DMS79 (cell line): Measurements from ENCODE around the gene KDM4B.

Source experiments
- DNase-seq: peaks from one replicate; lab custom pipeline; 2025; lab: John Stamatoyannopoulos, UW

KDM4B gene

DNA sequence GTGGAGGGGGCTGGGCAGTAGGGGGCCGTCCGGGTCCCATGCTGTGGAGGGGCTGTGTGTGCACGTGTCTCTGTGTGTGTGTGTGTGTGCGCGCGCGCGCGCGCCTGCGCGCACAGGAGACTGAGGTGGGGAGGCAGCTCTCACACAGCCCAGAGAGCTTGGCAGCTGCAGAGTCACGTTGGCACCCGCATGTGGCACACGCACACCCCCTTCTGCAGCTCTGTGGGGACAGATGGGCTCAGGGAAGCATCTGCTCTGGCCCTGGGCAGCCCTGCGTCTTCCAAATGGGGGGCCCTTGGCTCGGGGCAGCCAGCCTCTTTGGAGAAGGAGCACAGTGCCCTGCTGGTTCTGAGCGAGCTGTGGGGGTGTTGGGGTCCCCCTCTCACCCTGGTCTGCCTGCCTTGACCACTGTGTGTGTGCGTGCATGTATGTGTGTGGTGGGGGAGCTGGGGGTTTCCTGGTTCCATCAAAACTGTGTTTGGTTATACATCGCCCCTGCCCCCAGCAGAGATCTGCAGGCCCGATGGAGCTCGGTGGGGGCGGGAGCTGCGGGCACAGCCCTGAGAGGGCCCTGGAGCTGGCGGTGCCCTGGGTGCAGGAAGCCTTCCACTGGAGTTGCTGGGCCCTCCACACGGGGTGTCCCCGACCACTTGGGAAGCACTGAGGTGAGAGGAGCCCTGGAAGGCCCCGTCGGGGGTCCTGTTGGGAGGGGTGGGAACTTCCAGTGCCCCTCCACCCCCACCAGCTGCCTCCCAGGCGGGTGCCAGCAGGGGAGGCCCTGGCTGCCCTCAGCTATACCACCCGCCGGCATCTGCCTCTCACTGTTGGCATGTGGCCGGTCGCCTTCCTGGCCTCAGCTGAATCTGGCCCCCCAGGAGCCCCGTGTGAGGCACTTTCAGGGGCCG, 67.1 kb downstream of the KDM4B start:
- DNase-seq = no peak

DNA sequence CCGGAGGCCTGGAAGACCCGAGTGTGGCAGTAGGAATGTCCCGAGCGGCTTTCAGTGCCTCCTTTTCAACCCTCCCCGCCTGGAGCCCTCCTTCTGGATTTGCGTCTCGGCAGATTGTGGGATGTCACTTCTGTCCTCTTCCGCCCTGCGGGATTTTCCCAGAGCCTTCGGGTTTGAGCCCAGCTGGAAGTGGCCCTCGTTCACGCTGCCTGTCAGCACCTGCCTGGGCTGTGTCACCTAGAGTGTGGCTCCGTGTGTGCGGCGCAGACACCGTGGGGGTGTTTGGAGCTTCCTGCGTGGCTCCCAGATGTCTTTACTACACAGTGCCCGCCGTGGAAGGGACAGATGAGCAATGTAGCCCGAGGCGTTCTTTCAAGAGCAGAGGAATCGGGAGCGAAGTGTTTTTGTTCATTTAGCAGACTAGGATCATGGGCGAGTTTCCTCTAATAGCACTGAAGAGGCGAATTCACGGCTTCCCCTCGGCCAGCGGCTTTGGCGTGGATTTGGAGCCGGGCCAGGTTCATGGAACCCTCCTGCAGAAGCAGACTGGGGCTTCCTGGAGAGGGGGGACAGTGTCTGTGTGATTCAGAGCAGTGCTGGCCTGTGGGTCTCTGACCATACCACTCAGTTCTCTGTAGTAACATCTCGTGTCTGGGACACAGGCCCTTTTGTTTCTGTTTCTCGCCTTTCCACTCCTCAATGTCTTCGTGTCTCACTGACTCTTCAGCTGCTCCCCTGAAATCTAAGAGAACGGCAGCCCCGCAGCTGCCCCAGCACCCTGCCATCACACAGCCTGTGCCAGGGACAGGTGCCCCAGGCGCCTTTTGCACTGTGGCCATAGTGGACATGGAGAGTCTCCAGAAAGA, 68.0 kb downstream of the KDM4B start:
- peak; percentile 57 for DNase-seq

DNA sequence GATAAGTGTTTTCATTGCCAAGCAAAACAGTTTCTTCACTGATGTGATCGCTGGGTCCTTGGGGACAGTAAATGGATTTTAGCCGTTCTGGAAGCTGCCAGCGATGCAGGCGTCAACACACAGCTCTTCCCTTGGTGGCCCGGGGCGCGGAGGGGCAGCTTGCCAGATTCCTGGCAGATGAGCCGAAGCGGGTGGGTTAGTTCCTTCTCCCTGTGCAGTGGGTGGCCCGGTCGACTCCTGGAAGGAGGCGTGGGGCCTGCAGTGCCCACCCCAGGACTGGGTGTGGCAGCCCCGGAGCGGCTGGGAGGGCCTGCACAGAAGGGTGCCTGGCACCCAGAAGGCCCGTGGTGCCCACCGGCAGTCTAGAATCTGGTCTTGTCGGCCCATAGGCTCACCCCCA, 69.0 kb downstream of the KDM4B start:
- peak; percentile 97 for DNase-seq

DNA sequence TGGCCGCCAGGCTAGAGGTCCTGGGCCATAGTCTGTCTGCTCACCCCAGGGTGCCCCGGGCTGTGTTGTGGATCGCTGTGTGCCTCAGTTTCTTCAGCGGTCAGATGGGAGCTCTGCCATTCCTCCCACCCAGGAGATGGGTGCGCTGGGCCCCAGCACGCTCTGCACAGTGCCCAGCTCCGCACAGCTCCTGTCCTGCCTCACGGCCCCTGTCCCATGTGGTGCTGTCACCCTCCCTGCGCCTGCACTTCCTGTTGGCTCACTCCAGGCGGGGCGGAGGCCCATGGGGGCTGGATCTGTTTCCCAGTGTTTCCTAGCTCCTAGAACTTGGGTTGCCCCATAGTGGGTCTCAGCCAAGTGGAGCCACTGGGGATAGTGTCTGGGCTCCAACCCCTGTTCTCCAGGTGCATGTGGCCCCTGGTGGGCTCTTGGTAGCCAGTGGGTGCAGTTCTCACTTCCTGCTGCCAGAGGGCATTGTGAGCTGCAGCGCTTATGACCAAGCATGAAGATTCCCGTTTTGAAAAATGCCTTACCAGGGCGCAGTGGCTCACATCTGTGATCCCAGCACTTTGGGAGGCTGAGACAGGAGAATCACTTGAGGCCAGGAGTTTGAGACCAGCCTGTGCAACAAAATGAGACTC, 69.8 kb downstream of the KDM4B start:
- no peak for DNase-seq

DNA sequence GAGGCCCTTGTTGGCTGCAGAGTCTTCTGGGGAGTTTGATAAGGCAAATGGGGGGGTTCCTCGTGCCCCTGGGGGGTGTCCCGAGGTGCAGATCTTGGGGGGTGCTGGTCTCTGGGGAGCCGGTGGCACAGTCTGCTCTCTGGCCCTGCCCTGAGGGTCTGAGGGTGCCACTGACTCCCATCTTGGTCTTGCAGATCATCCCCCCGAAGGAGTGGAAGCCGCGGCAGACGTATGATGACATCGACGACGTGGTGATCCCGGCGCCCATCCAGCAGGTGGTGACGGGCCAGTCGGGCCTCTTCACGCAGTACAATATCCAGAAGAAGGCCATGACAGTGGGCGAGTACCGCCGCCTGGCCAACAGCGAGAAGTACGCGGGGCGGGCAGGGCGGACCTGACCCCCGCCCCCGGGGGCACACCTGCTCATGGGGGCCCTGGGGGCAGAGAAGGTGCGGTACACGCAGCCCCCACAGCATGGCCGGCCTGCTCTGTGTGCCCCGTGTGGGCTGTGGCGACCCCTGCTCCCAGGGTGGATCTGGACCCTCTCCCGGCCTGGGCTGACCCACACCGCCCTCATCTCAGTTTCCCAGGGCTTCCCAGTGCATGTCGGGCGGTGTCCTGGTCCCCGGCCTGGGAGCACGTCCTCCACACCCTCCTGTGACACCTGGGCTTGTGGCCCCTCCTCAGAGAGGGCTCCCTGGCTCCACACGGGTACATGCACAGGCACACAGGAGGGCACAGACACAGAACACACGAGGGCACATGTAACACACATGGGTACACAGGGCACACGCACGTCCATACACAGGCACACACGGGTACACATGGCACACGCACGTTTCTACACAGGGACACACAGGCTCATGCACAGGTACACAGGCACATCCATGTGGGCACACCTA, 71.0 kb downstream of the KDM4B start:
- no peak for DNase-seq

DNA sequence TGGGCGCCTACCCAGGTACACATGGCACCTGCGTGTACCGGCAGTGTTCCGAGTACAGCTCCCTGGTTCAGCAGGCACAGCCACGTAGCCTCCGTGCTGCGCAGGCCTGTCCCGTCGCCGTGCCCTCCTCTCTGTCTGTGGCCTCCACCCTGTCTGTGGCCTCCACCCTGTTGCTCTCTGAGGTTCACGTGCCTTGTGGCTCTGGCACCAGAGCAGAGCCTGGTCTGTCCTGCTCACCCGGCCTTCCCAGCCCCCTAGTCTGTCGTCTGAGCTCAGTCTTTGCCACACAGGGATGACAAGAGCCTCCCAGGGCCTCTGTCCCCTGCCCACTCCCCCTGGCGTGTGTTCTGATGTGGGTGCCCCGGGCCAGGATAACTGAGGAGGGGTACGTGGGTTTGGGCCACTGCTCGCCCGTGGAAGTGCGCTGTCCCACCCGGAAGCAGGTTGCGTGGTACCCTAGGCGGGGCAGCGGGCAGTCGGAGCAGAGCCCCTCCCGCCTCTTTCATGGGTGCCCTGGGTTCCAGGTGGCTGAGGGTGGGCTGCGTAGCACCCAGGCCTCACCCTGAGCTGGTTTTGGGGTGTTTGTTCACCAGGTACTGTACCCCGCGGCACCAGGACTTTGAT, 71.7 kb downstream of the KDM4B start:
- DNase-seq = no peak

DNA sequence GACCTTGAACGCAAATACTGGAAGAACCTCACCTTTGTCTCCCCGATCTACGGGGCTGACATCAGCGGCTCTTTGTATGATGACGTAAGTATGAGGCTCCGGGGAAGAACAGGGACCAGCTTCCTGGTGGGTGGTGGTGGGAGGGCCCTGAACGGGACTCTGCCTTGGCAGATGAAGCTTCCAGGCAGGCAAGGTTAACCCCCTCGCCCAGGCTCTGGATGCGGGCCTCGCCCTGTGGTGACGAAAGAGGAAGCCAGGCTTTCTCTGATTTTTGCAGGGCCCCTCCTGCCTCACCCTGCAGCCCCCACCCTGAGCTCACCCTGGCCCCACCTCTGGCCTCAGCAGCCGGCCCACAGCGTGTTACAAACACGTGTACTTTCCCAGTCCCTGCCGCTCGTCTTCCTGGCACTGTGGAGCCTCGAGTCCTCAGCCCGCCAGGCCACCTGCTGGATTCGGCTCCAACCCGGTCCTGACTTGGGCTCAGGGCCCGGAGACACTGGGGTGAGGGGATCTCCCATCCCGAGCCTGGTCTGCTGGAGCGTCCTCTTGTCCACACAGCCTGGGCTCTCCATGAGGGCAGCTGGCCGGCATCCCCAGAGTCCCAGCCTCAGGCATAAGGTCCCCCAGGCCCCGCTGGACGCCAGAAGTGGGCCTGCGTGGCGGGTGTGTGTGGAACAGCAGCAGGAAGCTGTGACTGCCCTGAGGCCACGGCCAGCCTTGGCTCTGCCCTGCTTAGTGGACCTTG, 72.4 kb downstream of the KDM4B start:
- DNase-seq = no peak

DNA sequence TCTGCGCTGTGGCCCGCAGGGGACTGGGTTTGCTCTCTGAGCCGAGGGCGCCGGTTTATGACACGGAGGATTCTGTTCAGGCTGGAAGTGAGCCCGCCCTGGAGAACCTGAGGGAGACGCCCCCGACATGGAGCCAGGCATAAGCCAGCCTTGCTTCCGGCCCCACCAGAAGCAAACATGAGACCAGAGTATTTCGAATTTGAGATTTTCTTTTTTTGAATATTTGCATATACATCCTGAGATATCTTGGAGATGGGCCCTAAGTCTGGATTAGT, 72.9 kb downstream of the KDM4B start:
- no peak for DNase-seq

DNA sequence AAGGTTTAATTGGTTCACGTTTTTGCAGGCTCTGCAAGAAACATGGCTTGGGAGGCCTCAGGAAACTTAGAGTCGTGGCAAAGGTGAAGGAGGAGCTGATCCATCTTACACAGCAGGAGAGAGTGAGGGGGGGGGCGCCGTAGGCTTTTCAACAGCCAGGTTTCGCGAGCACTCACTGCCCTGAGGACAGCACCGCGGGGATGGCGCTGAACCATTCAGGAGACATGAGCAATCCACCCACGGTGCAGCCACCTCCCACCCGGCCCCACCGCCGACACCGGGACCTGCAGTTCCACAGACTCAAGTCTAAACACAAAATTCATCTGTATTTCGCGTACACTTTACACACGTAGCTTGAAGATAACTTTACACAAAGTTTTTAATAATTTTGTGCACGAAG, 73.6 kb downstream of the KDM4B start:
- DNase-seq = no peak

DNA sequence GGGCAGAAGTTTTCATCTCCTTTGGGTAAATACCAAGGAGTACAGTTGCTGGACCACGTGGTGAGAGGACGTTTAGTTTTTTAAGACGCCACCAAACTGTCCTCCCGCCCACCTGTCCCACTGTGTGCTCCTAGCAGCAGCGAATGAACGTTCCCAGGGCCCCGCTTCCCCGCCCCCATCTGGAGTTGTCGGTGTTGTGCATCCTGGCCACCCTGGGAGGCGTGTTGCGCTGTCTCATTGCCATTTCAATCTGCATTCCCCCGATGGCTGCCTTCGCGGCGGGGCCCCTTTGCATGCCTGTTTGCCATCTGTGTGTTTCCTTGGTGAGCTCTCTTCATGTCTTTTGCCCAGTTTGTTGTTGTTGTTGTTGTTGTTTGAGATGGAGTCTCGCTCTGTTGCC, 76.1 kb downstream of the KDM4B start:
- no peak for DNase-seq

DNA sequence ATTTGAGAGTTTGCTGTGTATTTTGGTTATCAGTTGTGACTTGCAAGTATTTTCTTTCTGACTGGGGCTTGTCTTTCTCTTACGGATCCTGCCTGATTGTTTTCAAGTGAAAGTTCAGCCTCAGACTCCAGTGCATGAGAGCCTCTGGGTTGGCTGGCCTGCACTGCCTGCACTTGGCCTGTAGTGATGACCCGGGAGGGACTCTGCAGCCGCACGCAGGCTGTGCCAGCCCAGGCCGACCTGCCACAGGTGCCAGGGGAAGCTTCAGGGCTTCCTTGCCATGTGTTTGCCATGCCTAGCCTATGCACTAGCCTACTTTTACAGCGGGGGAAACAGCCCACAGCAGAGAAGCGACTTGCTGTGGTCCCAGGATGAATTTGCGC, 77.0 kb downstream of the KDM4B start:
- DNase-seq = no peak

DNA sequence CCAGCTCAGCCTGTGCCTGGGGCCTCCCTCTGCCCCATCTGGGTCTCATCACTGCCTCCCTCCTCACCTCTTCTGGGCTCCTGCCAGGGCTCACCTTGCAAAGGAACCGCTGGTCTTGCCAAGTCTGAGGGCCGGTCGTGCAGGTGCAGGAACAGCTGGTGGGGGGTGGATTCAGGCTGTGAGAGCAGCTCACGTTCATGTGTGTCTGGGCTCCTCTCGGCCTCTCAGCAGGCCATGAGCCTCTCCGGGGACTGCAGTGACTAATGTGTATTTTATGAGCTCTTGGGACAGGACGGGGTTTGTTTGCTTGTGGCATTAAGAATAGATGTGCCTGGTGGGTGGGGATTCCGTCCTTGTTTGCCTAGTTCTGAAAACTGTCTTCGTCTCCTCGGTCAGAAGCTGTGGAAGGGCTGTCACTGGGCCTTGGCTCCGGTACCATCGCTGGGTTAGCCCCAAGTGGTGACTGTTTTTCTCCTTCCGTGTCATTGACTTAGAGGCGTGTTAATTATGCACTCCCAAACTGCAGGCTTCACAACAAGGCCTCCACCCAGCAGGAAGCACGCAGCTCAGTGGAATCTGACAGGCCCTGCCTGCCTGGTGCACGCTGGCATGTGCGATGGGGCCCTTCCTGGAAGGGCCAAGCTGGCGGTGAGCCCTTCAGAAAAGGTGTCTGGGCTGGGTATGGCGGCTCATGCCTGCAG, 77.6 kb downstream of the KDM4B start:
- peak; percentile 97 for DNase-seq

DNA sequence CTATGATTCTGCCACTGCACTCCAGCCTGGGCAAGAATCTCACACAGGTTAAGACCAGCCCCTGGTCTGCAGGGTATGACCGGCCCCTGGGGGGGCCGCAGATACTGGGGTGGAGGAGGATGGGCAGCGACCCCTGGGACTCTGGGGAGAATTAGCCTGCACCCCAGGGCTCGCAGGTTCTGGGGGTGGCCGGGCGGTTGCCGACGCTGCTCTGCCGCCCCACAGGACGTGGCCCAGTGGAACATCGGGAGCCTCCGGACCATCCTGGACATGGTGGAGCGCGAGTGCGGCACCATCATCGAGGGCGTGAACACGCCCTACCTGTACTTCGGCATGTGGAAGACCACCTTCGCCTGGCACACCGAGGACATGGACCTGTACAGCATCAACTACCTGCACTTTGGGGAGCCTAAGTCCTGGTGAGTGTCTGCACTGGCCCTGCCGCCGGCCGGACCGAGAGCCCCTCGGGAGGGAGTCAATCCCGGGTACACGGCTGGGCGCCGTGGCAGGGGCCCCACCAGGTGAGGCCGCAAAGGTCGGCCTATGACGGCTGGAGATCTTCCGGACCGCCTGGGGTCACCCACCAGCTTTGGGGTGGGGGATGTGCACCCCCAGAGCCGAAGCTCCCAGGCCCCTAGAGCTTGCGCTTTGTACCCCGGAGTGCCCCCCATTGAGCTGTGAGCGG, 78.5 kb downstream of the KDM4B start:
- DNase-seq = no peak

DNA sequence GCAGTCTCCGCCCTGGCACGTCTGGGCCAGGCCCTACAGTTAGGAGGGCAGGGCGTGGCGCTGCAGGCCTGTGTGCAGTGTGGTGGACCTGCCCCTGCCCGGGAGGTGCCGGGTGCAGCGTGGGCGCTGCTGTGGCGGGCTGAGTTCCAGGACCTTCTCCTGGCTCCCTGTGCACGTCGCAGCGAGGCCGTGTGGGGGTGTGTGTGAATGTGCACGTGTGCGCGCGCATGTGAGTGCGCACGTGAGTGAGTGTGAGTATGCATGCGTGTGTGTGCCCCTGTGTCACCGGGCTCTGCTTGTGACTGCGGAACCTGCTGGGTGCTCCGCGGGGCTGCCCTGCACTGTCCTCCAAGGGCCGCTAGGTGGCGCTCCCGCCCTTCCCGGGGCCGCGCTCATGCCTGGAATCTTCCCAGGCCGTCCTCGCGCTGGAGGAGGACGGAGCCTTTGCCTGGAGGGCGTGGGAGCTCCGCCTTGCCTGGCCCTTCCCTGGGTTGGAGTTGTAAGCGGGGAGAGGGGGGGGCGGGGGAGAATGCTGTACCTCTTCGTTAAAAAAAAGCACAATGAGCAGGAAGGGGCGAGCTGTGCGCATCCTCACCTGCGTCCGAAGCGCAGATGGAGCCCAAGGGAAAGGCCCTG, 79.3 kb downstream of the KDM4B start:
- peak; percentile 70 for DNase-seq

DNA sequence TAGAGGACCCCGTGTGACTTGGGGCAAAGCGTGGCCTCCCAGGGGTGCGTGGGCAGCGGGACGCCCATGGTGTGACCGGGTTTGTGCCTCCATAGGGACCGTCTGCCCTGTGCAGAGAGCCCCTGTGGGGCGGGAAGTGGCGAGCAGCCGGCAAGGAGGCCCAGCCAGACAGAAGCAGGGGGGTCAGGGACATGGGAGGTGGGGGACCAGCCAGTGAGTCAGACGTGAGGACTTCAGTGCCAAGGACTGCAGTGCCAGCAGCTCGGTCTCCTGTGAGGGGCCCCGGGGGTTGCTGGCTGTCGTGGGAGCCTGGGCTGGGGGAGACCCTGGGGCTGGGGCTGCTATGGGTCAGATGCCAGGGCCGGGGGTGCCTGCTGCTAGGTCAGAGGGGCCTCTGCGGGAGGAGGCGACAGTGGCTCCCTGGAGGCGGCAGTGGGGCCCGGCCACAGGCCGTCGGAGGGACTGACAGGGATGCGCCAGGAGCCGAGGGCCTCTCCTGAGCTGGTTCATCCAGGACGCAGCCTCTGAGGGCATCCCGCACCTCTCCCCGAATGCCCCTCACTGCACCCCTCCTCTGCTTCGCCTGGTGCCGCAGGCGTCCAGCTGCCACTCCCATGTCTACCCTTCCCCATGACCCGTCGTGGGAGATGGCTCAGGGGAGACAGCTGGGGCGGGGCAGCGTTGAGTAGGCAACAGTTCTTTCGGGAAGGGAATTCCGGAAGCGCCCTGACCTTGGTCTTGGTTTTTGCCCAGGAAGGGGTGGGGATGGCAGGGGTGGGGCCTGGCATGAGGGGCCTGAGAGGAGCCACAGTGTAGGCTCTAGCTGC, 80.0 kb downstream of the KDM4B start:
- no peak for DNase-seq

DNA sequence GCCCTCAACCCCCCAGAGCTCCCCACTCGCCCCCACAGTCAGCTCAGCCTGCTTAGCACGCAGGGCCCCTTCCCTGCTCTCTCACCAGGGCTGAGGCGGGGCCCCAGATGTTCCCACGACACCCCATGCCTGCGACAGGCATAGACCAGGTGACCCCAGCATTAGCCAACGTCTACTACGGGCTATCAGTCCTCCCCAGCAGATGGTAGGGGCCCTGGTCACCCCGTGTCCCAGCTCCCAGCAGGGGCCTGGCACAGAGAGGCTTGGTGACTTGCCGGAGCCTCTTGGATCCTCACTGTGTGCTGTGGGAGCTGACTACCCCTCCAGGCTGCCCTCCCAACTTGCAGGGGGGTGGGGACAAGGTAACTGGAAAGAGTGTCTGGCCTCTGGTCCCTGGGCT, 80.6 kb downstream of the KDM4B start:
- no peak for DNase-seq

DNA sequence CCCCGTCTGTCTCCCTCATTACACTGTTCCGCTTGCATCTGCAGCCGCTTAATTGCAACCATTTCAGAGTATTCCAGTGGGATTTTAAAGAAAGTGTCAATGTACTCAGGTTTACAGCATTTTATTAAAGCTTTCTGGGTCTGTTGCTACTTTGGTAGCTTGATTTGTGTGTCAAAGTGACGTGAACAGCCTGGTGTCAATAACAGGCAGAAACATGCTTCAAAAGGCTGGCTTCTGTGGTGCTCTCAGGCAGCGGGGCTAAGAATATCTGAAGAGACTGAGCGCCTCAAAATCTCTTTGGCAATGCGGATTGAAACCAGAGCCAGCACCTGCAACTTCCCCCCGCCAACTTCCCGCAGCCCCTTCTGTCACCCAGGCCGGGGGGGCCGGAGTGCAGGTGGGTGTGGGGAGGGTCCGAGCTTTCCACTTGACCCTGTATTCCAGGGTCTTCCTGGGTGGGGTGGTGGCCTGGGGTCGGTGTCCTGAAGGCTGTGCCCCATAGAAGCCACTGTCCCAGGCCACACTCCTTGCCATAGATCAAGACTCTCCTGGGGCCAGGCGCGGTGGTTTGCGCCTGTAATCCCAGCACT, 81.2 kb downstream of the KDM4B start:
- DNase-seq = no peak

DNA sequence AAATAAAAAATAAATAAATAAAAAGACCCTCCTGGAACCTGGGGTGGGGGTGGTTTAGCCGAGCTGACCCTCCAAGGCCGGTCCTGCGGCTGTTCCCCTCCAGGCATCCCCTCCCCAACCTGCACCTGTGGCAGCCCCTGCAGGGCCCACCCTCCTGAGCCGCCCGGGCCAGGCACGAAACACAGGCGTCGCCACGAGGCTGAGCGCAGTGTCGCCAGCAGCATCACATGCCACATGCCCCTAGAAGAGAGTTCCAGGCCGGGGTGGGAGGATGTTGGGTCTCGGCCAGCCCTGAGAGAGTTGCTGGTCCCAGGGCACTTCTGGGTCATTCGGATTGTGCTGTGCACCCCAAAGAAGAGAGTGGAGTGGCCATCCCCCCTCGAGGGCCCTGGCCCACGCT, 82.0 kb downstream of the KDM4B start:
- no peak for DNase-seq
